Hematopoietic multipotent progenitor cell treated with erythropoietin and hydrocortisone succinate and interleukin-3 and kit ligand, for 15 days (in vitro differentiated cells): ENCODE results near the gene CDC42BPG.

Source experiments
- DNase-seq: peaks from one replicate; pipeline ENCODE4 v3.0.0-alpha.2; 2015; ENCODE audit warnings: low spot score

Gene CDC42BPG

DNA sequence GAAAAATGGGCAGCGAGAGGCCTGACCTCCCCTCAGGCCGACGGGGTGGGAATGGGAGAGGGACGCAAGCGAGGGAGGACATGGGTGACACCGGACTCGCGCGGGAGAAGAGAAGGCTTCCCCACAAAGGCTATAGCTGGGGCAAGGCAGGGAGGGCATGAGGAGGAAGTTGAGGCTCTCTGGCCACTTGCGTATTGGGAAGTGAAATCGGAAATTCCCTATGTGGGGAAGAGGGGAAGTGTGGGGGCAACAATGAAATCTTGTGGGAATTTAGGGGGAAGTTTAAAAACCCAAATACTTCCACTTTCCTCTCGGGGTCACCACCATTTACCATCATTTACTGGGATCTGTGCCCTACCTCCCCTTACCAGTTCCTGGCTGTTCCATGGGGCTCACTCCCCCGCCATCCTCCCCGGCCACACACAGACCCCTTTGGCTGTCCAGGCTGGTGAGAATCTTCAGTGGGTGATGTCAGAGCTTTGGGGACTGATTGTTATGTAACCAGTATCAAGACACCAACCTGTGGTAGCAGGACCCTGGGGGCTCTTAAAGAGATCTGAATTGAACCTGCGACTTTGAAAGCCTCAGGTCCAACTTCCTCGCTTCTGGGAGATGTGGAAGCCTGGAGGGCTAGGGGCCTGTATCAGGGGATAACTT is 34.9 kb upstream of the CDC42BPG start:
- peak; percentile 32 for DNase-seq

GRCh38 chr11:64878494-64879243 is 34.2 kb upstream of the CDC42BPG start, which contains the start of gene EHD1:
Gene EHD1, minus strand, starts transcription at chr11:64878621. Its CDS starts 157 bp downstream, at chr11:64878464.
- peak; percentile 100 for DNase-seq

DNA sequence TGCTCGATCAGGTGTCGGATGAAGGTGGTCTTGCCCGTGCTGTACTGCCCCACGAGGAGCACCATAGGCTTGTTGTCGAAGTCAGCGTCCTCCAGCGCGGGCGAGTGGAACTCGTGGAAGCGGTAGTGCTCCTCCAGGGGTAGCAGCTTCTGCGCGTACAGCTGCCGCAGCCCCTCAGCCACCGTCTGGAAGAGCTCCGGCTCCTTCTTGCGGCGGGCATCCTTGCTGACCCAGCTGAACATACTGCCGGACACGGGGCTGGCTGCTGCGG is 33.7 kb upstream of the CDC42BPG start:
- DNase-seq = no peak

DNA sequence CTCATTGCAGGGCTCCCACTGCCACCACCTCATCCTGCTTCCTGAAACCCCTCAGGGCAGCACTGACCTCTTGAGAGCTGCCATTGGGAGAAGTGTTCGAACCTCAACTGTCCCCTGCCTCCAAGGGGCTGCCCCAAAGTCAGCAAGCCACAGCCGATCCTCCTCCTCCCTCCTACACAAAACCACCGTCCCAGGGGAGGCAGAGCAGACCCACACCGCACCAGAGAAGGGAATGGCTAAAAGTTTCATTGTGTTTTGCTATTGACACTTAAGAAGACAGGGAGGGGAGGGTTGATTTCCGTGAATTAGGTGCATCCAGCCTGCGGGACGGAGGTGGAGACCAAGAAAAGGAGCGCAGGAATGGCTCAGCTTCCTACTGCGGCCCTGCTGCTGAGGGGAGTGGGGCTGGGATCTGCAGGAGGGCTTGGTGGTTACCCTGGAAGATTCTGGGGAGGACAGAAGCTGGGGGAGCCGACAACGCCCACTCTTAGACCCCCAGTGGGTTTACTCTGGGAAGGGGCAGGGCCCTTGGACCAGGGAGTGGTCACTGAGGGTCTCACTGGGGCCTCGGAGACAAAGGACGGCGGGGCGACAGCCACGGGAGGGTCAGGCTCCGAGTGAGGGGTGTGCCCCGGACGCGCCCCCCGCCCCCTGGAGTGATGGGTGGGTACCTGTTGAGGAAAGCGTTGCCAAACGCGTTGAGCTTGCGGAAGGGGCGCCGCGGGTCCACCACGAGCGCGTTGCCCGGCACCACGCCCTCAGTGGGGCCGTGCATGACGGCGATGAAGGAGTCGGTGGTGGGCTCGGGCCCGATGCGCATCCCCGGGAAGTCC is 33.2 kb upstream of the CDC42BPG start:
- DNase-seq = no peak

- no peak for DNase-seq
Measured at GRCh38 chr11:64876835-64877341, 32.4 kb upstream of the CDC42BPG start.

DNA sequence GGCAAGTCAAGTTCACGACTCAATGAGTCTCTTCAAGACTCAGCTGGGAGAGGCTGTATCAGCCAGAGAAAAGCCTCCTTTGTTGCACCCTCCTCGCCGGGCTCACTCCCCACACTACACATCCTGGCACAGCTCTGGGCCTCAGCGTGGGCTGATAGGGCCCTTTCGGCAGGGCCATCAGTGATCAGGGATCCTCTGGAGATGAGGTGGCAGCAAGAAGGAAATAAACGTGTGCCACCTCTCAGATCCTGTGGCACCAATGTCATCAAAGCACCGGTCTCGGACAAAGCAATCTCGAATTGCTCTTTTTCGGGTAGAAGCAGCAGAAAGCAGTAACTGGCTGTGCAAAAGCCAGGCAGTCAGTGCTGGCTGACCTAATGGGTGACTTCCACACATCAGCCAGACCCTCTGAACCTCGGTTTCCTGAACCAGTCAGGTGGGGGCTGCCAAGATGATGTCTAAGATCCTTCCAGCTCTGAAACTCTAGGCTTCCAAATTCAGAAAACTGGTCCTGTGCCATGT is 31.8 kb upstream of the CDC42BPG start:
- DNase-seq = no peak

DNA sequence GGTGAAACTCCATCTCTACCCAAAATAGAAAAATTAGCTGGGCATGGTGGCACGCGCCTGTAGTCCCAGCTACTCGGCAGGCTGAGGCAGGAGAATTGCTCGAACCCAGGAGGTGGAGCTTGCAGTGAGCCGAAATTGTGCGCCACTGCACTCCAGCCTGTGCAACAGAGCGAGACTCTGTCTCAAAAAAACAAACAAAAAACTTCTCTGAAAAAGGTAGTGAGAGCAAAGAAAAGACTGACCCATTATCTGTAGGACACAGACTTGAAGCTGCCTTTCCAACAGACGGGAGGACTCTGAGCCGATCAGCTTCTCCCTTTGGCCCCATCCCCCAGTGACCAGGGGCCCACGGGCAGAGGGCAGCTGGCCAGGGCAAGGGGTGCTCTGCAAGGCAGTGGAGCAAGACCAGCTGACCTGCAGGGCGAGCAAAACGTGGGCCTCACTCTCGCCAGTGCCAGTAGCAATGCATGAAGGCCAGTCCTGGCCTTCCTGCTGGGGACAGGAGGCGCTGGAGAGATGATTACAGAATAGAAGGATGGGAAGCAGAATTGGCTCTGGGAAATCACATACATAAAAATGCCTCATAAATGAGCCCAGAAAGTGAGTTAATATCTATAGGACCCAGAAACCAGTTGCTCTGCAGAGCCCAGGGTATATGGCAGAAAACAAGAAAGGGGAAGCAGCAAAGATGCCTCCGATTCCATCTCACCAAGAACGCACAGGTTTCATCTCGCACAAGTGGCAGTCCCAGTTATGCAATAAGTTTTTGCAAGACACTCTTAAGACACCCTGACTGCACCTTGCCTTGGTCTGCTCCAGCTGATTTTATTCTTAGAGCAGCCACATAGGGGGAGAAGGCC is 31.1 kb upstream of the CDC42BPG start:
- no peak for DNase-seq

DNA sequence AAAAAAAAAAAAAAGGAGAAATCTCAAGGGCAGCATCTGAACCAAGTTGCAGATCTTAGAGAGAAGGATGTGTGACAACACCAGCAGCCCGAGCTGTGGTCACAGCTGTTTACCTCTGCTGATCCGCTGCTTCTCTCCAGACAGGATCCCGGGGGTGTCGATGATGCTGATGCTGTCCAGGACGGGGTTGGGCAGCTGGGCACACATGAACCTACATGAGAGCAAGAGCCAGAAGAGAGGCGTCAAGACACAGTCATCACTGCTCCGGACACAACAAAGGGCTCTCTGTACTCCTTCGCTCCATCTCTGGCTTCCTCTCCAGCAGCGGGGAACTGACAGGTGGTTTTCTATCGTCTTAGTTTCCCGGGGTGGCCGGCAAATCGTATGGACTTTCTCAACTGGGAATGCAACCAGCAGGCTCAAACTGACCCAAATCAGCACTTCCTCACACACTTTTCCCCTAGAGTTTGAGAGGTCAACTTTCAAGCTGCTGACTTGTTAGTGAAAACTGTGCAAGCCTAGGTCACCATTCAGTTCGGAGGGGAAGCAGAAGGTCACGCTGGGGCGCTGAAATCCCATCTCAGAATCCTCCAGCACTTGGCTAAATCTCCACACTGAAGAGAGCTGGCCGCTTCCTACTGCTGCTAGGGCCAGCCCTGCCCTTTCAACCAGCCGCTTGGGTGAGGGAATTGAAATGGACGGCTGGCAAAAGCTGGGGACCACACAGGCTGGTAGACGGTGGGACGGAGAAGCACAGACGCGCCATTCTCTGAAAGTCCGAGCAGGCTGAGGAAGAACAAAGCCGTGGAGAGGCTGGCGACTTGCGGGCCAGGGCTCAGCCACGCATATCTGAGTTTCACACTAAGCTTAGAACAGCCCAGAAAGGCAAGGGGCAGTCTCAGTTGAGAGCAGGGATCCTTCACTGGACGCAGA is 30.1 kb upstream of the CDC42BPG start:
- no peak for DNase-seq

DNA sequence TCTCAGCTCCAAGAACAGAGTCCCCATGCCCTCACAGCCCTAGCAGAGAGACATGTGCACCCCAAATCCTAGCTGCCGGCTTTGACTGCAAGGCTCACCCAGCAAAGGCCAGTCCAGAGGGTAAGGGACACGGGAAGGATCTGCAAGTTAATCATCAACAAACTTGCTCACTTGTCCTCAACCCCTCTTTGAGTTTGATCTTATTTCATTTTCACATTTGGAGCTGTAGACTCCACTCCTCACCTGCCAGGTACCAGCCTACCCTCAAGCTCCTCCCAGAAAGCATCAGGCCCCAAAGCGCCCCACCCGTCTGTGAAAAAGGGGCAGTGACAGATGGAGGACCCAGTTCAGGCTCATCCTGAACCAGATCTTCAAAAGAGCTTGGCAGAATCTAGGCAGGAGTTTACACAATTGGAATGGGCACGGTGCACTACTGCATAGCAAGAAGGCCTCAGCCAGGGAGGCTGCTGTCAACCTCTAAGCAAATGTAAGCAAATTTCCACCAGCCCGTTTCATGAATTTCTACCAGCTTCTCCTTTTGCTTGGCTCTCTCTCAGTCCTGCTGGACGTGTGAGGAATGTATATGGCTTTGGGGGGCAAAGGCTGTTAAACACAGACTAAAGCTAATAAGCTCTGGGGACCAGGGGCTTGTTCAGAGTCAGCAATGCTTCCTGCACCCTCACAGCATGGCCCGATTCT is 28.5 kb upstream of the CDC42BPG start:
- DNase-seq = no peak

DNA sequence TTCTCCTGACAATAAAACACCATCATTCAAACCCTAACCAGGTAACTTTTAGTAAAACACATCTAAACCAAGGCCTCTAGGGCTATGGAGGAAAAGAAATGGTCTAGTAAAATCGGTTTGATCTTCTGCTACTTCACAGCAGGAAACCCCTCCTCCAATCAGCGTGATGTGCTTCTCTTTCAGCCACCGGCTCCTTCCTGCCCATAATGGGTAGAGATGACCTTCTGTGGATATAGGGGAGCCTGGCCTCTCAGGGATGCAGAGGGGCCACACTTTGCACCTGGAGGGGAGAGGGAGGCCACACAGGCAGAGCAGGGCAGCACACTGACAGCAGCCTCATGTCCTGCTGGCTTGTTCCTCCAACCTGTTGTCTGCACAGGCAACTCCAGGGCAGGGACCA is 27.0 kb upstream of the CDC42BPG start:
- DNase-seq = no peak

DNA sequence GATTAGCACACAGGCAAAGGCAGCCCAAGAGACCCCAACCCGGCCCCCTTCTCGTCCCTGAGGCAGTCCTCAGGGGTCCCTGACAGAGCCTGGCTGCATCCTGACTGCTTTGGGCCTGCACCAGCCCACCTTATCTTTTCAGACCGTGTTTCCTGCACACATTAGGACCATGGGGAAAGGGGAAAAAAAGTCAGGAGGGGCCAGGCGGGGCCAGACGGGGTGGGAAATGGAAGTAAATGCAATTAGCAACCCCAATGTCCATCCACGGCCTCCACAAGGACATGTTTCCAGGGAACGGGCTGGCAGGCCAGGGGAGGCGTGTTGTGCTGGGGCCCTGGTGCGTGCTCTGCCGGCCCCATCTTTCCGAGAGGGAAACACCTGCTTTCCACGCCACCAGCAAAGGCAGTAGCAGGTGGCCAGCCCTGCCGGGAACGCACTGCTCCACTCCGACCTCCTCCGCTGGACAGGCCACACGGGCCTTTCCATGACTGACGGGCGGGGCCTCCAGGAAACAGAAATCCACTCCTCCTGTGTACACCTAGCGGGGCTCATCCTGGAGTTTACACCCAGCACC is 26.5 kb upstream of the CDC42BPG start:
- no peak for DNase-seq

- no peak for DNase-seq
Measured at GRCh38 chr11:64870176-64870892, 25.9 kb upstream of the CDC42BPG start.

- DNase-seq = no peak
Measured at GRCh38 chr11:64869571-64870175, 25.2 kb upstream of the CDC42BPG start.

- DNase-seq = no peak
Measured at GRCh38 chr11:64868904-64869570, 24.6 kb upstream of the CDC42BPG start.

DNA sequence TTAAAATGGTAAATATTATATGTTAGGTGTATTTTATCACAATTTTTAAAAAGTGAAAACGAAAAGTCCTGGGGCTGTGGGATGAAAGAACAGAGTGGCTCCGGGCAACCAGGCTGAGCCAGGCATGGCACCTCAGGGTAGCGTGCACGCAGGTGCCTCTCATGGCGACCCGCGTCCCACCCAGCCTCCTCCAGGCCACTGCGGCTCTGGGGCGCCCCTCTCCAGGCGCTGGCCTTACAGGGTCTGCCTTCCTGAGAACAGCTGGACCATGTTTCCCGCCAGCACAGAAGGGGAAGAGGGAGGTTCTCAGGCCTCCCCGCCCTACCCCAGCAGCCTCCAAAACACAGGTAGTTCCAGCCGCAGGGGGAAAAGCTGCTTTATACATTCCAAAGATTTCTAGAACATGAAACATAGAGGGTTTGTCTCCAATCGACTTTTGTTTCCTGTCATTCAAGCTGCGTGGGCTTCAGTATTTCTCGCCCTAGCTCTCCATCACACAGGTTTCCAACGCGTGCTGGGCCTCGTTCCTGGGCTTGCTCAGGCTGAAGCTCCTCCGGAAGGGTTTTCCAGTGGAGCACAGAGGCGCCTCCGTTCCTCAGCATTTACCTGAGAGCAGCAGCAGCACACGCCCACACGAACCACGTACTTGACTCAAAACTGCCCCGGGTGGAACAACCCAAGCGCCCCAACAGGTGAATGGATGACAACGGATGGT is 23.5 kb upstream of the CDC42BPG start:
- no peak for DNase-seq

DNA sequence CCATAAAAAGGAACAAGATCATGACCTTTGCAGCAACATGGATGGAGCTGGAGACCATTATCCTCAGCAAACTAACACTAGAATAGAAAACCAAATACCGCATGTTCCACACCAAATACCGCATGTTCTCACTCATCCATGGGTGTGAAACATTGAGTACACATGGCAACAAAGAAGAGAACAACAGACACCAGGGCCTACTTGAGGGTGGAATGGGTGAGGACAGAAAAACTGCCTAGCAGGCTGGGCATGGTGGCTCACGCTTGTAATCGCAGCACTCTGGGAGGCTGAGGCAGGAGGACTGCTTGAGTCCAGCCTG is 21.7 kb upstream of the CDC42BPG start:
- DNase-seq = no peak
